HepG2 (cell line): ENCODE results near the gene GPRC5D.

ENCODE experiments used
- GABPA ChIP-seq, 2 experiments: IDR thresholded peaks; 2 replicates each; pipeline ENCODE4 v1.6.1; 2011 to 2016; ENCODE audit warnings: low read depth in 2 of 2, low read length in 1 of 2, missing biosample characterization in 1 of 2, missing genetic modification characterization in 1 of 2
- GABPB1 ChIP-seq: IDR thresholded peaks from 2 replicates; pipeline ENCODE4 v1.6.1; 2016; ENCODE audit warnings: mild to moderate bottlenecking, missing genetic modification reagents, moderate library complexity, missing compliant biosample characterization
- HMG20B ChIP-seq: conservative IDR thresholded peaks from 2 replicates; pipeline ENCODE4 v1.6.1; 2016; ENCODE audit warnings: missing genetic modification reagents, missing compliant biosample characterization
- RORA ChIP-seq: sonication (generic); formaldehyde crosslinking; IDR thresholded peaks from 2 replicates; pipeline ENCODE4 v1.5.0; 2020; ENCODE audit warnings: mild to moderate bottlenecking, missing genetic modification reagents, moderate library complexity
- RXRA ChIP-seq: sonication (generic); formaldehyde crosslinking; IDR thresholded peaks from 2 replicates; pipeline ENCODE4 v1.5.1; 2020; ENCODE audit warnings: missing genetic modification reagents
- SP2 ChIP-seq: sonication (generic); formaldehyde crosslinking; IDR thresholded peaks from 2 replicates; pipeline ENCODE4 v1.5.1; 2020; ENCODE audit warnings: mild to moderate bottlenecking, missing genetic modification reagents
- TP53 ChIP-seq: sonication (generic); formaldehyde crosslinking; conservative IDR thresholded peaks from 2 replicates; pipeline ENCODE4 v1.4.0; 2020; ENCODE audit warnings: missing genetic modification reagents
- ZNF570 ChIP-seq: sonication (generic); formaldehyde crosslinking; IDR thresholded peaks from 2 replicates; pipeline ENCODE4 v1.4.0; 2020; ENCODE audit warnings: mild to moderate bottlenecking, missing genetic modification reagents, borderline replicate concordance
- TF ChIP-seq, protein P1 (sequence below): sonication (generic); formaldehyde crosslinking; IDR thresholded peaks from 2 replicates; pipeline ENCODE4 v1.4.0; 2020; ENCODE audit warnings: missing genetic modification reagents

DNA sequence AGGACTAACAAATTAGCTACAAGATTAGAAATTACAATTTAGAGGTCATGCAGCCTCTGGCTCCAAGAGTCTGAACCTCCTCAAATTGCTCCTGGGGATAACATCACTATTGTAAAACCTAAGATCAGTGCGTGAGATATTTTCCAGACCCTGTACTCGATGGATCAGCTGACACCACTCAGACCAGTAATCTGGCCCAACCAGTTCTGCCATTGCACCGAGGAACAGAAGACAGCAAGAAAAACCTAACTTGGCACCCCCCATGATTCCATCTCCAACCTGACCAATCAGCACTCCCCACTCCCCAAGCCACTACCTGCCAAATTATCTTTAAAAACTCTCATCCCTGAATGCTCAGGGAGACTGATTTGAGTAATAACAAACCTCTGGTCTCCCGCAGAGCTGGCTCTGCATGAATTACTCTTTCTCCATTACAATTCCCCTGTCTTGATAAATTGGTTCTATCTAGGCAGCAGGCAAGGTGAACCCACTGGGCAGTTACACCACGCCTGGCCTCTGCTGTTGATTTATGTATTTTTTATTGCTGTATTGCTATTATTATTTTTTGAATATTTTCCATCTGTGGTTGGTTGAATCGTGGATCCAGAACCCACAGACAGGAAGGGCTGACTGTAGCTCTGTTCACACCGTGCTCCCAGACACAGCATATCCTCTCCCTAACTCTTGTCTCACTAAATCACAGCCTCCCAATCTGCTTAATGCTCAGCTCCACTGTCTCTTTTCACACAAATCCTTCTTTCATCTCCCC, 38.9 kb upstream of the GPRC5D start:
- TF ChIP-seq ZNF570 (no peak), GABPB1 (CRISPR knock-in tag) (no peak), TP53 (no peak), RORA (no peak), HMG20B (CRISPR knock-in tag) (no peak), RXRA (CRISPR knock-in tag) (no peak), SP2 (no peak), GABPA (IDR thresholded peaks at IDR 0.05; ENCODE audit: low read depth, low read length) (no peak), GABPA (CRISPR knock-in tag; IDR thresholded peaks at IDR 0.05; ENCODE audit: low read depth) (no peak)
- TF ChIP-seq, protein P1, sequence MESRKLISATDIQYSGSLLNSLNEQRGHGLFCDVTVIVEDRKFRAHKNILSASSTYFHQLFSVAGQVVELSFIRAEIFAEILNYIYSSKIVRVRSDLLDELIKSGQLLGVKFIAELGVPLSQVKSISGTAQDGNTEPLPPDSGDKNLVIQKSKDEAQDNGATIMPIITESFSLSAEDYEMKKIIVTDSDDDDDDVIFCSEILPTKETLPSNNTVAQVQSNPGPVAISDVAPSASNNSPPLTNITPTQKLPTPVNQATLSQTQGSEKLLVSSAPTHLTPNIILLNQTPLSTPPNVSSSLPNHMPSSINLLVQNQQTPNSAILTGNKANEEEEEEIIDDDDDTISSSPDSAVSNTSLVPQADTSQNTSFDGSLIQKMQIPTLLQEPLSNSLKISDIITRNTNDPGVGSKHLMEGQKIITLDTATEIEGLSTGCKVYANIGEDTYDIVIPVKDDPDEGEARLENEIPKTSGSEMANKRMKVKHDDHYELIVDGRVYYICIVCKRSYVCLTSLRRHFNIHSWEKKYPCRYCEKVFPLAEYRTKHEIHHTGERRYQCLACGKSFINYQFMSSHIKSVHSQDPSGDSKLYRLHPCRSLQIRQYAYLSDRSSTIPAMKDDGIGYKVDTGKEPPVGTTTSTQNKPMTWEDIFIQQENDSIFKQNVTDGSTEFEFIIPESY (CRISPR knock-in tag) = no peak
